HL-60 (cell line): Measurements from ENCODE around the gene PEX26.
"Not testable (repeated sequence)": the region's sequence is repeated elsewhere in the genome, so short reads cannot be mapped to it uniquely, and the experiment has no call there.

Source experiments
- DNase-seq, 2 experiments: peaks; one replicate each; pipeline ENCODE4 v3.0.0-alpha.2; 2010 to 2020; ENCODE audit warnings: low read depth in 1 of 2, low spot score in 1 of 2
- H3K27ac ChIP-seq: fragments of 250-450 bp; sonication (Bioruptor Pico); replicated peaks from 2 replicates; pipeline ENCODE4 v1.5.1; 2020; ENCODE audit warnings: mild to moderate bottlenecking, moderate library complexity
- H3K27me3 ChIP-seq: fragments of 250-450 bp; sonication (Bioruptor Pico); 2 replicates; pipeline ENCODE4 v1.5.1; 2021; ENCODE audit warnings: mild to moderate bottlenecking, moderate library complexity; ENCODE audit not compliant: insufficient read depth, poor library complexity, severe bottlenecking
- H3K4me3 ChIP-seq: replicated peaks from 2 replicates; pipeline ENCODE4 v1.5.1; 2011; ENCODE audit warnings: mild to moderate bottlenecking, control low read depth, low read length; ENCODE audit not compliant: insufficient read depth
- CTCF ChIP-seq: IDR thresholded peaks from one replicate; pipeline ENCODE4 v1.5.1; 2011; ENCODE audit warnings: low read length, control low read depth, inconsistent platforms; ENCODE audit not compliant: insufficient read depth
- GABPA ChIP-seq: IDR thresholded peaks from 2 replicates; pipeline ENCODE4 v1.6.1; 2012; ENCODE audit warnings: low read depth
- POLR2AphosphoS5 ChIP-seq: IDR thresholded peaks from 2 replicates; pipeline ENCODE4 v1.6.1; 2012; ENCODE audit warnings: low read depth
- REST ChIP-seq: IDR thresholded peaks from 2 replicates; pipeline ENCODE4 v1.6.1; 2012; ENCODE audit warnings: low read depth; ENCODE audit not compliant: insufficient replicate concordance
- SPI1 ChIP-seq: IDR thresholded peaks from 2 replicates; pipeline ENCODE4 v1.6.1; 2012; ENCODE audit warnings: low read depth, mild to moderate bottlenecking, borderline replicate concordance

PEX26 gene

GRCh38 chr22:18048441-18048898 lies 29.3 kb upstream of the PEX26 start:
- no peak overlapping the region for H3K27ac ChIP-seq
- no peak overlapping the region for H3K4me3 ChIP-seq
- no peak for TF ChIP-seq CTCF
- no peak for TF ChIP-seq POLR2AphosphoS5
- TF ChIP-seq SPI1, result no peak
- TF ChIP-seq REST, result no peak
- TF ChIP-seq GABPA, result no peak
- DNase-seq, result no peak
- H3K27me3 ChIP-seq, result peaks cover 7% of the 10 kb centered on the region

GRCh38 chr22:18050065-18050464 lies 27.7 kb upstream of the PEX26 start:
- TF ChIP-seq CTCF (no peak), GABPA (no peak), POLR2AphosphoS5 (no peak), REST (no peak), SPI1 (no peak)
- peaks cover 7% of the 10 kb centered on the region for H3K27me3 ChIP-seq
- DNase-seq, result no peak
- H3K27ac ChIP-seq, result no peak overlapping the region
- H3K4me3 ChIP-seq, result no peak overlapping the region

- not testable (repeated sequence) for H3K27ac ChIP-seq, H3K4me3 ChIP-seq, DNase-seq, H3K27me3 ChIP-seq
Observed at GRCh38 chr22:18051113-18051512, 26.7 kb upstream of the PEX26 start.

- H3K27me3 ChIP-seq, DNase-seq, H3K4me3 ChIP-seq, H3K27ac ChIP-seq: not testable (repeated sequence)
Observed at GRCh38 chr22:18053216-18053946, 24.4 kb upstream of the PEX26 start.

- no peak for TF ChIP-seq CTCF
- TF ChIP-seq GABPA, result no peak
- no peak for TF ChIP-seq SPI1
- TF ChIP-seq REST, result no peak
- TF ChIP-seq POLR2AphosphoS5, result no peak
- Histone ChIP-seq H3K27ac (no peak overlapping the region), H3K4me3 (no peak overlapping the region)
Observed at GRCh38 chr22:18055619-18056160, 22.1 kb upstream of the PEX26 start.

More at GRCh38 chr22:18055619-18056160, 22.1 kb upstream of the PEX26 start:
- peaks cover 2% of the 10 kb centered on the region for H3K27me3 ChIP-seq
- no peak for DNase-seq
